ENCODE results near the gene ZBTB7C. TPM values are rescaled to one million over a fixed set of nuclear protein-coding genes. Genes with fewer than 3 reads are reported as not detected.

ZBTB7C gene
- total RNA-seq, 3 donors from 2014 or later (not counting 1 experiment from before 2014, with no cell fraction given), result 0.07 TPM; not detected in 2

DNA sequence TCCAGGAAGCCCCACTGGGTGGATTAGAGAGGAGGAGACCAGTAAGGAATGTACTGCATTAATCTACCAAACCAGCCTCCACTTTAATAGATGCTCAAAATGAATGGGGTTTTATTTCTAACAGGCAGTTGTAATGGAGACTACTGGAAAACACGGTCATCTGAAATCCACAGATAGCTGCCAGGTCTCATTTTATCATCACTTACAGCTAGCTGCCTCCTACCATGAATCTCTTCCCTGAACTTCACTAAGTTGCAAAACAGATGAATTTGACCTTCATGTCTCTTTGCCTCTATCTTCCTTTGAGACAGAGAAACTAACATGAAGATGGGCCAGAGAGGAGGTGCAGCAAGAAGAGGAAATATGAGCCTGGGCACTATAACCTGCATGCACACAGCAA, 21.9 kb downstream of the ZBTB7C start:
- Mint-ChIP-seq H3K9me3 (no peaks in the 10 kb centered on the region), H3K4me1 (no peaks in the 10 kb centered on the region), H3K27me3 (ENCODE audit: low read depth in 2 of 2) (peaks cover 26 to 32% of the 10 kb centered on the region in 2 donors), H3K36me3 (no peaks in the 10 kb centered on the region), H3K27ac (no peak overlapping the region), H3K4me3 (no peak overlapping the region)
- no peak for ATAC-seq
- H3K4me1 ChIP-seq (ENCODE audit: control insufficient read depth, insufficient read depth, low read length), result no peaks in the 10 kb centered on the region
- TF ChIP-seq, protein P1, sequence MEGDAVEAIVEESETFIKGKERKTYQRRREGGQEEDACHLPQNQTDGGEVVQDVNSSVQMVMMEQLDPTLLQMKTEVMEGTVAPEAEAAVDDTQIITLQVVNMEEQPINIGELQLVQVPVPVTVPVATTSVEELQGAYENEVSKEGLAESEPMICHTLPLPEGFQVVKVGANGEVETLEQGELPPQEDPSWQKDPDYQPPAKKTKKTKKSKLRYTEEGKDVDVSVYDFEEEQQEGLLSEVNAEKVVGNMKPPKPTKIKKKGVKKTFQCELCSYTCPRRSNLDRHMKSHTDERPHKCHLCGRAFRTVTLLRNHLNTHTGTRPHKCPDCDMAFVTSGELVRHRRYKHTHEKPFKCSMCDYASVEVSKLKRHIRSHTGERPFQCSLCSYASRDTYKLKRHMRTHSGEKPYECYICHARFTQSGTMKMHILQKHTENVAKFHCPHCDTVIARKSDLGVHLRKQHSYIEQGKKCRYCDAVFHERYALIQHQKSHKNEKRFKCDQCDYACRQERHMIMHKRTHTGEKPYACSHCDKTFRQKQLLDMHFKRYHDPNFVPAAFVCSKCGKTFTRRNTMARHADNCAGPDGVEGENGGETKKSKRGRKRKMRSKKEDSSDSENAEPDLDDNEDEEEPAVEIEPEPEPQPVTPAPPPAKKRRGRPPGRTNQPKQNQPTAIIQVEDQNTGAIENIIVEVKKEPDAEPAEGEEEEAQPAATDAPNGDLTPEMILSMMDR (IDR thresholded peaks at IDR 0.05), result no peak
- H3K4me3 ChIP-seq (ENCODE audit: low read length), result no peak overlapping the region
- WGBS (ENCODE audit: insufficient coverage), result 92% methylated on average over 1 of the region's 1 CpG
- no peaks in the 10 kb centered on the region for H3K36me3 ChIP-seq (ENCODE audit: control insufficient read depth, insufficient read depth, low read length)
- no peaks in the 10 kb centered on the region for H3K9me3 ChIP-seq (ENCODE audit: control insufficient read depth, insufficient read depth, low read length)
- intact Hi-C loops (cut with micrococcal nuclease), result no loop called here
- DNase-seq, result no peak
- H3K27ac ChIP-seq (ENCODE audit: low read length), result no peak overlapping the region
- no peaks in the 10 kb centered on the region for H3K27me3 ChIP-seq (ENCODE audit: control insufficient read depth, insufficient read depth, low read length)

DNA sequence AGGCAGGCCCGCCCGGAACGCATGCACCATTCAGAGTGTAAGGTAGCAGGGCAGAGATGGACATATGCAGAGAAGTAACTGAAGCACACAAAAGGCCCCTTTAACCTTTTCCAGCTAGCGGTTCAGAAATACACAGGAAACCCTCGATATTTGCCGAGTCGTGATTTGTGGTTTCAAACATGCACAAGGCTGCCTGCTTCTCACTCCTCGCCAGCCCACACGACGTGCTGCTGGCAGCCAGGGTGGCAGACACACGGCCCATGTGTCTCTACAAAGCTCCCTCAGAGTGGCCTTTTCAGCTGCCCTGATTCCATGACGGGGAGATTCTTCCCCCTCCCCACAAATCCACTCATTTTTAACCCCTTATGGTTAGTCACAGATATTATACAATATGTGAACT, 23.6 kb downstream of the ZBTB7C start:
- intact Hi-C loops (cut with micrococcal nuclease), result no loop called here
- H3K36me3 ChIP-seq (ENCODE audit: control insufficient read depth, insufficient read depth, low read length), result no peaks in the 10 kb centered on the region
- H3K9me3 Mint-ChIP-seq, result no peaks in the 10 kb centered on the region
- no peaks in the 10 kb centered on the region for H3K36me3 Mint-ChIP-seq
- no peak overlapping the region for H3K4me3 Mint-ChIP-seq
- no peak overlapping the region for H3K4me3 ChIP-seq (ENCODE audit: low read length)
- peaks cover 24 to 27% of the 10 kb centered on the region in 2 donors for H3K27me3 Mint-ChIP-seq (ENCODE audit: low read depth in 2 of 2)
- H3K4me1 Mint-ChIP-seq, result no peaks in the 10 kb centered on the region
- no peaks in the 10 kb centered on the region for H3K27me3 ChIP-seq (ENCODE audit: control insufficient read depth, insufficient read depth, low read length)
- no peaks in the 10 kb centered on the region for H3K4me1 ChIP-seq (ENCODE audit: control insufficient read depth, insufficient read depth, low read length)
- TF ChIP-seq, protein P1 (IDR thresholded peaks at IDR 0.05), result no peak
- H3K27ac Mint-ChIP-seq, result no peak overlapping the region
- ATAC-seq, result no peak
- DNase-seq, result no peak
- WGBS (ENCODE audit: insufficient coverage), result 20% methylated on average over 12 of the region's 12 CpGs
- H3K27ac ChIP-seq (ENCODE audit: low read length), result no peak overlapping the region
- H3K9me3 ChIP-seq (ENCODE audit: control insufficient read depth, insufficient read depth, low read length), result no peaks in the 10 kb centered on the region

DNA sequence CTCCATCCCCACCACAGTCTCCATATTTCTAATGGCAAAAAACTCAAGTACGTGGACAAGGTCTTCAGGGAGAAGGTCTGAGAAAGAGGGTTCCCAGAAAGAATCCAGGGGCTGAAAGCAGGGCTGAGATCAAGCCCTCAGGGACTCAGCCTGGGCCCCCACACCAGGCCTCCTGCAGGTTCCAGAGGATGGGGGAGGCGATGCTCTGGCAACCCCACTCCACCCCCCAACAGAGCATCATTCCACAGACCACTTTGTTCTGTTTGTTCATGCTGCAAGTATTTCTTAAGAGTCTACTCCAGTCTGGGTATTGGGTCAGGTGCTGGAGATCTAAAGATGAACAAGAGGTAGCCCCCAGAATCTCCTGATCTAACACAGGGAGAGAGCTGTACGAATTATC, 32.2 kb downstream of the ZBTB7C start:
- Mint-ChIP-seq H3K27ac (no peak overlapping the region), H3K36me3 (no peaks in the 10 kb centered on the region), H3K9me3 (no peaks in the 10 kb centered on the region), H3K4me1 (no peaks in the 10 kb centered on the region), H3K27me3 (ENCODE audit: low read depth in 2 of 2) (peaks cover 24 to 50% of the 10 kb centered on the region in 2 donors), H3K4me3 (no peak overlapping the region)
- ATAC-seq (no peak), DNase-seq (no peak)
- Histone ChIP-seq H3K36me3 (ENCODE audit: control insufficient read depth, insufficient read depth, low read length) (no peaks in the 10 kb centered on the region), H3K27ac (ENCODE audit: low read length) (no peak overlapping the region), H3K9me3 (ENCODE audit: control insufficient read depth, insufficient read depth, low read length) (no peaks in the 10 kb centered on the region), H3K27me3 (ENCODE audit: control insufficient read depth, insufficient read depth, low read length) (no peaks in the 10 kb centered on the region), H3K4me1 (ENCODE audit: control insufficient read depth, insufficient read depth, low read length) (no peaks in the 10 kb centered on the region), H3K4me3 (ENCODE audit: low read length) (no peak overlapping the region)
- TF ChIP-seq, protein P1 (IDR thresholded peaks at IDR 0.05), result no peak
- 54% methylated on average over 3 of the region's 3 CpGs for WGBS (ENCODE audit: insufficient coverage)
- intact Hi-C loops (cut with micrococcal nuclease), result no loop called here

DNA sequence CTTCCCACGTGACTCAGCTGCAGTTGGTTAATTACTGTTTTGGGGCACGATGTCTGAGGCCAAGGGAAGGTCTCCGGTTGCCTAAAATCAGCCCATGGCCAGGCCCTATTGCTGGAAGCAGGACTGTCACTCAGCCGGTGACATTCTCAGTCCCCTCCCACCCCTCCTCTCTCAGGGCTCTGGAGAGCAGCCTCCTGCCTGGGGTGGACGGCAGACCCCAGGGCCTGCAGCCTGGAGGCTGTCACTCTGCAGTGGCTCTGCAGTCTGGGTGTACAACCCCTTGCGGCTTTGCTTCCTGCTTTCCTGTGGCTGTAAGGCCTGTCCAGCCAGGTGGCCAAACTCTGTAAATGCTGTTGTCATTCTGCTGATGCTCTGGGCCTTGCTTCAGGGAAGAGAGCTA, 32.8 kb downstream of the ZBTB7C start:
- Histone ChIP-seq H3K4me1 (ENCODE audit: control insufficient read depth, insufficient read depth, low read length) (no peaks in the 10 kb centered on the region), H3K36me3 (ENCODE audit: control insufficient read depth, insufficient read depth, low read length) (no peaks in the 10 kb centered on the region), H3K27ac (ENCODE audit: low read length) (no peak overlapping the region), H3K27me3 (ENCODE audit: control insufficient read depth, insufficient read depth, low read length) (no peaks in the 10 kb centered on the region), H3K9me3 (ENCODE audit: control insufficient read depth, insufficient read depth, low read length) (no peaks in the 10 kb centered on the region), H3K4me3 (ENCODE audit: low read length) (no peak overlapping the region)
- peaks cover 23 to 49% of the 10 kb centered on the region in 2 donors for H3K27me3 Mint-ChIP-seq (ENCODE audit: low read depth in 2 of 2)
- H3K36me3 Mint-ChIP-seq, result no peaks in the 10 kb centered on the region
- H3K4me1 Mint-ChIP-seq, result no peaks in the 10 kb centered on the region
- no peak overlapping the region for H3K27ac Mint-ChIP-seq
- no peak overlapping the region for H3K4me3 Mint-ChIP-seq
- DNase-seq, result no peak
- ATAC-seq, result no peak
- no peaks in the 10 kb centered on the region for H3K9me3 Mint-ChIP-seq
- intact Hi-C loops (cut with micrococcal nuclease), result no loop called here
- 43% methylated on average over 6 of the region's 6 CpGs for WGBS (ENCODE audit: insufficient coverage)
- TF ChIP-seq, protein P1 (IDR thresholded peaks at IDR 0.05), result no peak
